Right lobe of liver (tissue), 6 donors: ENCODE data around the gene C16orf92. TPM values are rescaled to one million over a fixed set of nuclear protein-coding genes. Genes with fewer than 3 reads are reported as not detected.

Source experiments
- ATAC-seq, 4 donors: fragments of 200-7000 bp; cut with Tn5 transposase; one replicate each; pipeline ENCODE4 v1.9.1; 2020; ENCODE audit warnings: mild to moderate bottlenecking in 4 of 4, moderate library complexity in 4 of 4
- DNase-seq, 3 donors: peaks; one replicate each; pipeline ENCODE4 v3.0.0-alpha.2; 2020
- H3K27ac ChIP-seq, 3 donors: fragments of 200-600 bp; one replicate each; pipeline ENCODE4 v1.8.0; 2022
- H3K27me3 ChIP-seq, 2 donors: fragments of 200-600 bp; one replicate each; pipeline ENCODE4 v1.8.0; 2022
- H3K36me3 ChIP-seq, 4 donors: fragments of 200-600 bp; sonication (generic) in 1 of 4; one replicate each; pipeline versions ENCODE4 v1.5.1 to v1.8.0; 2017 to 2022; ENCODE audit warnings: control low read depth in 1 of 4
- H3K4me1 ChIP-seq, 4 donors: fragments of 200-600 bp; sonication (generic) in 1 of 4; one replicate each; pipeline versions ENCODE4 v1.5.1 to v1.8.0; 2017 to 2022; ENCODE audit warnings: control low read depth in 1 of 4
- H3K4me3 ChIP-seq, 3 donors: fragments of 200-600 bp; one replicate each; pipeline ENCODE4 v1.8.0; 2022
- H3K9me3 ChIP-seq, 4 donors: fragments of 200-600 bp; sonication (generic) in 1 of 4; one replicate each; pipeline versions ENCODE4 v1.5.1 to v1.8.0; 2017 to 2022; ENCODE audit warnings: control low read depth in 1 of 4
- CTCF ChIP-seq, 4 donors: fragments of 200-600 bp in 3 of 4; fragments of 450-650 bp in 1 of 4; IDR thresholded peaks; one replicate each; pipeline versions ENCODE4 v1.5.1 to v1.8.0; 2016 to 2022; ENCODE audit warnings: antibody characterized with exemption in 4 of 4, mild to moderate bottlenecking in 2 of 4
- POLR2A ChIP-seq: fragments of 450-650 bp; IDR thresholded peaks from one replicate; pipeline ENCODE4 v1.6.1; 2017; ENCODE audit warnings: antibody characterized with exemption, mild to moderate bottlenecking
- WGBS: methylation state at CpG from one replicate; pipeline ENCODE4 v1.1.6; 2018; ENCODE audit warnings: low coverage, low lambda C conversion rate; ENCODE audit not compliant: insufficient coverage; ENCODE audit errors: missing lambda C conversion rate; 5-methylcytosine and 5-hydroxymethylcytosine counted together
- intact Hi-C, 2 donors: fragments of 100-400 bp; cut with DNase I; formaldehyde crosslinking; loops; one replicate each; pipeline versions ENCODE4 v1.11.2 to v1.14.1; 2022
- total RNA-seq, 6 experiments: library from RNA; depleted of rRNA in 2 of 6; stranded (reverse); fragments of >200 nt in 2 of 6; fragmentation: NEBNext Ultra II Directional in 3 of 6; extraction: Animal tissue kit (Norgen Biotek cat#: 25700) in 3 of 6; gene quantifications; one replicate each; pipeline versions ENCODE4 v1.1.0 to v1.2.4, GENCODE V29; 2016 to 2023
- donor health status: DM: no; HTN: yes; CAD: no.
- donor health status: DM: no; HTN: no; CAD: no.
- donor health status: DM: no; HTN: no; CAD: no.
- donor health status: DM: no; HTN: yes; CAD: no.
- donor health status: DM: no; HTN: yes; CAD: no.

The C16orf92 gene
- total RNA-seq, 6 experiments from 2014 or later, result not detected

GRCh38 chr16:30006095-30006473 lies 16.9 kb upstream of the C16orf92 start:
- H3K9me3 ChIP-seq, result no peaks in the 10 kb centered on the region
- ATAC-seq, result no peak
- WGBS, result no CpG with 5 or more reads among the region's 18 CpGs
- H3K27ac ChIP-seq, result no peak overlapping the region
- no peak for DNase-seq
- H3K27me3 ChIP-seq, result no peaks in the 10 kb centered on the region
- TF ChIP-seq CTCF (IDR thresholded peaks at IDR 0.05) (no peak), POLR2A (no peak)
- H3K4me3 ChIP-seq, result no peak overlapping the region
- peaks cover 0 to 6% (median 0%) of the 10 kb centered on the region in 4 donors for H3K4me1 ChIP-seq
- no peaks in the 10 kb centered on the region for H3K36me3 ChIP-seq
- intact Hi-C loops, result no loop called here

GRCh38 chr16:30006659-30007377 lies 16.2 kb upstream of the C16orf92 start:
- H3K4me1 ChIP-seq, result peaks cover 0 to 7% (median 0%) of the 10 kb centered on the region in 4 donors
- no peak for ATAC-seq
- no peaks in the 10 kb centered on the region for H3K36me3 ChIP-seq
- no peak overlapping the region for H3K27ac ChIP-seq
- no peak for DNase-seq
- TF ChIP-seq POLR2A (no peak), CTCF (IDR thresholded peaks at IDR 0.05) (no peak)
- no peaks in the 10 kb centered on the region for H3K9me3 ChIP-seq
- H3K4me3 ChIP-seq, result no peak overlapping the region
- no peaks in the 10 kb centered on the region for H3K27me3 ChIP-seq
- intact Hi-C loops, result no loop called here
- WGBS, result 59% methylated on average over 5 of the region's 34 CpGs

- intact Hi-C loops, result no loop called here
- TF ChIP-seq POLR2A (no peak), CTCF (IDR thresholded peaks at IDR 0.05) (no peak)
- ATAC-seq (no peak), DNase-seq (no peak)
- Histone ChIP-seq H3K4me3 (no peak overlapping the region), H3K27me3 (no peaks in the 10 kb centered on the region), H3K4me1 (peaks cover 0 to 7% (median 0%) of the 10 kb centered on the region in 4 donors), H3K27ac (no peak overlapping the region), H3K9me3 (no peaks in the 10 kb centered on the region), H3K36me3 (no peaks in the 10 kb centered on the region)
- WGBS, result no CpG with 5 or more reads among the region's 11 CpGs
These were observed 15.6 kb upstream of the C16orf92 start for GRCh38 chr16:30007378-30007895.

GRCh38 chr16:30009085-30009862 lies 13.7 kb upstream of the C16orf92 start:
- WGBS, result 36% methylated on average over 16 of the region's 26 CpGs
- no peak for DNase-seq

More at GRCh38 chr16:30009085-30009862, 13.7 kb upstream of the C16orf92 start:
- Histone ChIP-seq H3K27ac (no peak overlapping the region), H3K27me3 (no peaks in the 10 kb centered on the region), H3K4me1 (peaks cover 0 to 7% (median 0%) of the 10 kb centered on the region in 4 donors), H3K36me3 (no peaks in the 10 kb centered on the region), H3K9me3 (no peaks in the 10 kb centered on the region), H3K4me3 (no peak overlapping the region)
- intact Hi-C loops, result no loop called here
- TF ChIP-seq POLR2A, result no peak
- TF ChIP-seq CTCF (IDR thresholded peaks at IDR 0.05), result no peak
- no peak for ATAC-seq
